Naive thymus-derived CD4-positive, alpha-beta T cell (primary cell): ENCODE measurements around the gene RAB44. TPM values are rescaled to one million over a fixed set of nuclear protein-coding genes. Genes with fewer than 3 reads are reported as not detected.

Experiments used
- ATAC-seq: fragments of 150-1000 bp; cut with Tn5 transposase; 2 replicates; pipeline ENCODE4 v1.10.0; 2021; ENCODE audit warnings: mild to moderate bottlenecking, moderate library complexity
- CTCF ChIA-PET: fragments of 350-600 bp; sonication (Branson Sonifier 250); formaldehyde crosslinking; loops from one replicate; lab custom pipeline; 2021; ENCODE audit warnings: antibody characterized with exemption; lab: Charles Lee
- POLR2A ChIA-PET: fragments of 350-600 bp; sonication (Branson Sonifier 250); formaldehyde crosslinking; loops from one replicate; lab custom pipeline; 2021; ENCODE audit warnings: antibody characterized with exemption, inconsistent platforms; lab: Charles Lee
- DNase-seq, 9 donors: peaks; one replicate each; pipeline versions ENCODE4 v3.0.0 to v3.0.0-alpha.2; 2020 to 2022; ENCODE audit warnings: mixed read lengths in 1 of 9
- H3K27ac ChIP-seq: one replicate; pipeline ENCODE4 v1.7.0; 2013; ENCODE audit warnings: mild to moderate bottlenecking, low read depth, low read length, moderate library complexity
- H3K27me3 ChIP-seq, 2 donors: one replicate each; pipeline ENCODE4 v1.7.0; 2013; ENCODE audit warnings: low read length in 2 of 2, mild to moderate bottlenecking in 2 of 2, moderate library complexity in 2 of 2; ENCODE audit not compliant: control insufficient read depth in 2 of 2, insufficient read depth in 2 of 2
- H3K36me3 ChIP-seq, 3 experiments: 1 replicate in 2 of 3; 2 replicates in 1 of 3; pipeline ENCODE4 v1.7.0; 2013; ENCODE audit warnings: low read length in 3 of 3, mild to moderate bottlenecking in 3 of 3, moderate library complexity in 1 of 3; ENCODE audit not compliant: insufficient read depth in 3 of 3, control insufficient read depth in 2 of 3
- H3K4me1 ChIP-seq, 2 donors: one replicate each; pipeline ENCODE4 v1.7.0; 2013; ENCODE audit warnings: low read length in 2 of 2, mild to moderate bottlenecking in 2 of 2, moderate library complexity in 1 of 2; ENCODE audit not compliant: control insufficient read depth in 2 of 2, insufficient read depth in 2 of 2
- H3K4me3 ChIP-seq: 2 replicates; pipeline ENCODE4 v1.7.0; 2013; ENCODE audit warnings: mild to moderate bottlenecking, low read length
- H3K9me3 ChIP-seq, 3 experiments: 1 replicate in 2 of 3; 2 replicates in 1 of 3; pipeline ENCODE4 v1.7.0; 2013; ENCODE audit warnings: low read length in 3 of 3; ENCODE audit not compliant: control insufficient read depth in 2 of 3
- H3K27ac Mint-ChIP-seq, 9 donors: one replicate each; pipeline ENCODE4 v1.8.0; 2020 to 2022; ENCODE audit warnings: mixed read lengths in 9 of 9, mild to moderate bottlenecking in 8 of 9, moderate library complexity in 5 of 9, inconsistent platforms in 2 of 9
- H3K27me3 Mint-ChIP-seq, 5 donors: one replicate each; pipeline ENCODE4 v1.8.0; 2021 to 2022; ENCODE audit warnings: mixed read lengths in 5 of 5, mild to moderate bottlenecking in 1 of 5
- H3K36me3 Mint-ChIP-seq, 5 donors: one replicate each; pipeline ENCODE4 v1.8.0; 2020 to 2022; ENCODE audit warnings: mixed read lengths in 5 of 5, mild to moderate bottlenecking in 3 of 5, inconsistent platforms in 1 of 5
- H3K4me1 Mint-ChIP-seq, 7 donors: one replicate each; pipeline ENCODE4 v1.8.0; 2020 to 2022; ENCODE audit warnings: mixed read lengths in 7 of 7, mild to moderate bottlenecking in 3 of 7, inconsistent platforms in 1 of 7
- H3K4me3 Mint-ChIP-seq, 10 donors: one replicate each; pipeline ENCODE4 v1.8.0; 2020 to 2022; ENCODE audit warnings: mild to moderate bottlenecking in 10 of 10, mixed read lengths in 10 of 10, moderate library complexity in 6 of 10, inconsistent platforms in 2 of 10
- H3K9me3 Mint-ChIP-seq, 11 donors: one replicate each; pipeline ENCODE4 v1.8.0; 2020 to 2022; ENCODE audit warnings: mixed read lengths in 11 of 11, mild to moderate bottlenecking in 4 of 11, inconsistent platforms in 1 of 11, moderate library complexity in 1 of 11
- intact Hi-C, 2 donors: fragments of 100-400 bp; cut with micrococcal nuclease; formaldehyde crosslinking; loops; one replicate each; pipeline ENCODE4 v1.15.1; 2023
- polyA plus RNA-seq, 2 donors: library from polyadenylated mRNA; unstranded; fragments of 300-500 nt; fragmentation: Illumina TruSeq; gene quantifications; one replicate each; pipeline ENCODE4 v1.2.3, GENCODE V29; 2021
- total RNA-seq, 6 experiments: library from RNA in 5 of 6; stranded (reverse) in 5 of 6; gene quantifications; 1 replicate in 5 of 6; 2 replicates in 1 of 6; pipeline ENCODE4 v1.2.3 and lab custom pipeline; 2021 to 2026

Gene RAB44
- total and polyA plus RNA-seq, 7 experiments from 2014 or later: 0.07 to 10.1 (median 1.8) TPM; not detected in 4

- Histone ChIP-seq H3K27ac (no peak overlapping the region), H3K4me1 (peaks cover 0 to 5% of the 10 kb centered on the region in 2 donors), H3K4me3 (no peak overlapping the region), H3K27me3 (no peaks in the 10 kb centered on the region), H3K36me3 (no peaks in the 10 kb centered on the region), H3K9me3 (no peaks in the 10 kb centered on the region)
- Mint-ChIP-seq H3K27me3 (no peaks in the 10 kb centered on the region), H3K9me3 (peaks cover 0 to 2% (median 0%) of the 10 kb centered on the region in 11 donors), H3K36me3 (no peaks in the 10 kb centered on the region), H3K27ac (peak overlapping the region in 1 of 9 donors; percentile 49), H3K4me3 (no peak overlapping the region), H3K4me1 (peaks cover 7 to 55% (median 11%) of the 10 kb centered on the region in 7 donors)
- ATAC-seq: no peak
- DNase-seq: no peak
- CTCF ChIA-PET: interaction anchor here (0.5 kb wide), 2 partner anchors 326 to 365 kb away, joined by 4 to 5 read pairs; no protein-coding TSS in a partner anchor
- intact Hi-C loops: loop anchor here in 1 of 2 donors (5.0 kb wide), 1 partner anchor 46 kb away; no protein-coding TSS in a partner anchor
- POLR2A ChIA-PET: no interaction called here
Measured at GRCh38 chr6:36728289-36729160, 30.9 kb downstream of the RAB44 start.

GRCh38 chr6:36729161-36729524, 31.5 kb downstream of the RAB44 start:
- Mint-ChIP-seq H3K36me3 (no peaks in the 10 kb centered on the region), H3K27me3 (no peaks in the 10 kb centered on the region), H3K4me3 (no peak overlapping the region), H3K4me1 (peaks cover 7 to 57% (median 11%) of the 10 kb centered on the region in 7 donors), H3K27ac (no peak overlapping the region), H3K9me3 (peaks cover 0 to 2% (median 0%) of the 10 kb centered on the region in 11 donors)
- H3K9me3 ChIP-seq: no peaks in the 10 kb centered on the region
- no peak overlapping the region for H3K27ac ChIP-seq
- H3K27me3 ChIP-seq: no peaks in the 10 kb centered on the region
- H3K36me3 ChIP-seq: no peaks in the 10 kb centered on the region
- no peak for ATAC-seq
- no peak overlapping the region for H3K4me3 ChIP-seq
- ChIA-PET POLR2A (no interaction called here), CTCF (interaction anchor here (0.5 kb wide), 1 partner anchor 366 kb away, joined by 5 read pairs; no protein-coding TSS in a partner anchor)
- intact Hi-C loops: loop anchor here in 1 of 2 donors (5.0 kb wide), 1 partner anchor 47 kb away; no protein-coding TSS in a partner anchor
- H3K4me1 ChIP-seq: peaks cover 0 to 5% of the 10 kb centered on the region in 2 donors
- no peak for DNase-seq

GRCh38 chr6:36730424-36731380, 33.1 kb downstream of the RAB44 start:
- Mint-ChIP-seq H3K27ac (peak overlapping the region in 1 of 9 donors; percentile 6), H3K4me1 (peaks cover 9 to 54% (median 15%) of the 10 kb centered on the region in 7 donors), H3K4me3 (no peak overlapping the region), H3K9me3 (peaks cover 0 to 2% (median 0%) of the 10 kb centered on the region in 11 donors), H3K36me3 (no peaks in the 10 kb centered on the region), H3K27me3 (peaks cover 0 to 4% (median 0%) of the 10 kb centered on the region in 5 donors)
- H3K27me3 ChIP-seq: no peaks in the 10 kb centered on the region
- H3K4me1 ChIP-seq: peaks cover 5% of the 10 kb centered on the region in 2 donors
- ChIA-PET POLR2A (no interaction called here), CTCF (no interaction called here)
- no peak overlapping the region for H3K4me3 ChIP-seq
- intact Hi-C loops: no loop called here
- ATAC-seq (no peak), DNase-seq (no peak)
- no peak overlapping the region for H3K27ac ChIP-seq
- no peaks in the 10 kb centered on the region for H3K36me3 ChIP-seq
- no peaks in the 10 kb centered on the region for H3K9me3 ChIP-seq

GRCh38 chr6:36731622-36732310, 34.1 kb downstream of the RAB44 start:
- H3K36me3 Mint-ChIP-seq: no peaks in the 10 kb centered on the region
- H3K4me3 ChIP-seq: no peak overlapping the region
- H3K27ac ChIP-seq: no peak overlapping the region
- ChIA-PET POLR2A (no interaction called here), CTCF (no interaction called here)
- peaks cover 0 to 4% (median 0%) of the 10 kb centered on the region in 11 donors for H3K9me3 Mint-ChIP-seq
- no peak overlapping the region for H3K27ac Mint-ChIP-seq
- H3K4me3 Mint-ChIP-seq: no peak overlapping the region
- no peaks in the 10 kb centered on the region for H3K27me3 ChIP-seq
- H3K4me1 ChIP-seq: peaks cover 5% of the 10 kb centered on the region in 2 donors
- peaks cover 9 to 47% (median 15%) of the 10 kb centered on the region in 7 donors for H3K4me1 Mint-ChIP-seq
- no peaks in the 10 kb centered on the region for H3K36me3 ChIP-seq
- ATAC-seq (no peak), DNase-seq (no peak)
- peaks cover 0 to 4% (median 0%) of the 10 kb centered on the region in 5 donors for H3K27me3 Mint-ChIP-seq
- intact Hi-C loops: no loop called here
- H3K9me3 ChIP-seq: no peaks in the 10 kb centered on the region

- Histone ChIP-seq H3K36me3 (no peaks in the 10 kb centered on the region), H3K27me3 (no peaks in the 10 kb centered on the region), H3K27ac (no peak overlapping the region), H3K4me3 (no peak overlapping the region), H3K9me3 (no peaks in the 10 kb centered on the region), H3K4me1 (peaks cover 0 to 5% of the 10 kb centered on the region in 2 donors)
- H3K4me3 Mint-ChIP-seq: no peak overlapping the region
- ChIA-PET POLR2A (interaction anchor here (0.6 kb wide), 1 partner anchor 1832 kb away, joined by 3 read pairs; no protein-coding TSS in a partner anchor), CTCF (interaction anchor here (0.6 to 1.2 kb wide), 2 partner anchors 26 to 127 kb away, joined by 3 to 5 read pairs; no protein-coding TSS in a partner anchor)
- peaks cover under 1 to 39% (median 7%) of the 10 kb centered on the region in 7 donors for H3K4me1 Mint-ChIP-seq
- no peak overlapping the region for H3K27ac Mint-ChIP-seq
- DNase-seq: no peak
- intact Hi-C loops: no loop called here
- no peaks in the 10 kb centered on the region for H3K36me3 Mint-ChIP-seq
- peaks cover 0 to 4% (median 0%) of the 10 kb centered on the region in 5 donors for H3K27me3 Mint-ChIP-seq
- H3K9me3 Mint-ChIP-seq: peaks cover 0 to 2% (median 0%) of the 10 kb centered on the region in 11 donors
- ATAC-seq: no peak
Measured at GRCh38 chr6:36733300-36733699, 35.7 kb downstream of the RAB44 start.
